HG03342 (cell line): Measurements from ENCODE around the gene NDUFA6.
A peak's percentile ranks its signal among the peaks of the same experiment; 100 is the strongest.
"Not testable (repeated sequence)": the region's sequence is repeated elsewhere in the genome, so short reads cannot be mapped to it uniquely, and the experiment has no call there.

Experiments used
- ATAC-seq: cut with Tn5 transposase; IDR thresholded peaks from one replicate; pipeline ENCODE4 v1.9.1; 2021; ENCODE audit warnings: mild to moderate bottlenecking, moderate library complexity; ENCODE audit not compliant: unreplicated experiment

The NDUFA6 gene

GRCh38 chr22:42090596-42091454 is at the start of gene NDUFA6:
TSS of gene NDUFA6 (minus strand) at chr22:42090772. CDS start at chr22:42090744, 28 bp downstream.
- peak; percentile 91 for ATAC-seq

- ATAC-seq: not testable (repeated sequence)
These were observed 49.6 kb upstream of the NDUFA6 start for GRCh38 chr22:42140153-42140552.

DNA sequence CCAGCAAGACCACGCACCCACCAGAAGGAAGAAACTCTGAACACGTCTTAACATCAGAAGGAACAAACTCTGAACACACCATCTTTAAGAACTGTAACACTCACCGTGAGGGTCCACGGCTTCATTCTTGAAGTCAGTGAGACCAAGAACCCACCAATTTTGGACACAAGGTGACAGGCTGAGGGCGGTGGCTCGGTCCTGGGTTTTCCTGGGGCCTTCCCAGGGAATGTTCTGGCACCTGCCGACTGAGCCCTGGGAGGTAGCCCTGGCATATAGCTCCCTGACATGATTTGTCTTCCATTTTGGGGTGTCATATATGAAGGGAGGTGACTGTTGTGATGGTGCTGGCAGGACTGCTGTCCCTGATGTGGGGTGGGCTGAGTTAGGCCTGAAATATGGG is 48.9 kb upstream of the NDUFA6 start:
- ATAC-seq: not testable (repeated sequence)

DNA sequence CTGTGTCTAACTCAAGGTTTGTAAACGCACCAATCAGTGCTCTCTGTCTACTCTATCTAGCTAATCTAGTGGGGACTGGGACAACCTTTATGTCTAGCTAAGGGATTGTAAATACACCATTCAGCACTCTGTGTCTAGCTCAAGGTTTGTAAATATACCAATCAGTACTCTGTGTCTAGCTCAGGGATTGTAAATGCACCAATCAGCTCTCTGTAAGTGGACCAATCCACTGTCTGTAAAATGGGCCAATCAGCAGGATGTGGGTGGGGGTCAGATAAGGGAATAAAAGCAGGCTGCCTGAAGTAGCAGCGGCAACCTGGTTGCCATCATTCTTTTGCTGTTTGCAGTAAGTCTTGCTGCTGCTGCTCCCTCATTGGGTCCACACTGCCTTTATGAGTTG is 48.4 kb upstream of the NDUFA6 start:
- no peak for ATAC-seq

GRCh38 chr22:42138122-42138770 is 47.7 kb upstream of the NDUFA6 start:
- ATAC-seq: no peak

GRCh38 chr22:42135688-42136087 is 45.1 kb upstream of the NDUFA6 start:
- ATAC-seq: not testable (repeated sequence)

DNA sequence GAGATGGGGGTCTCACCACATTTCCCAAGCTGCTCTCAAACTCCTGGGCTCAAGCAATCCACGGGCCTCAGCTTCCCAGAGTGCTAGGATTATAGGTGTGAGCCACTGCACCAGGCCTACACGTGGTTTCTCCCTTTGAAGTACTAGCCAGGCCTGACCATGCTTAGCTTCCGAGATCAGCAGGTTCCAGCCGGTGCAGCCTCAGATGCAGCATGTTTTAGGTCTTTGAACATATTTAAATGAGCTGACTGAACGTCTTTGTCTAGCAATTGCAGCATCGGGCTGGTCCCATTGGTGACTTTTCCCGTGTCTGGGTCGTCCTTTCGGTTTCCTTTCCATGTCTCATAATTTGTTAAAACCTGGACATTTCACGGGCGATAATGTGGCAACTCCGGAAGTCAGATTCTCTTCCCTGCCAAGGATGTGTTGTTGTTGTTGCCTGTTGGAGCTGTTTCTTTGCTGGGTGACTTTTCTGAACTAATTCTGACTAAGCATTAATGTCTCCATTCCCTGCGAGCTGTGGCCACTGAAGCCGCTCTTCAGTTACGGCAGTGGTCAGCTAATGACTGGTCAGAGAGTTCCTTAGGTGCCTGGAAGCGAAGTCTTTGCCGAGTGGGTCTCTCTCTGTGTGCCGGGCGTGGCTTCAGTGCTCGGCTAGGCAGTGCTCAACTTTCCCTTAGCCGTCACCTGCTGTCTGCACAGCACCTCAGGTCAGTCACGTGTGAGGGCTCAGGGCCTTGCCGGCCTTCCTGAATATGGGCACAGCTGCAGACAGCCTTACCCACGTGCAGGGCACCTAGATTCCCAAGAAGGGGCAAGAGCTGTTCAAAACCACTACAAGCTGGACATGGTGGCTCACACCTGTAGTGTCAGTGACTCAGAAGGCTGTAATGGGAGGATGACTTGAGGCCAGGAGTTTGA is 43.8 kb upstream of the NDUFA6 start:
- ATAC-seq: no peak

- ATAC-seq: no peak
These were observed 41.9 kb upstream of the NDUFA6 start for GRCh38 chr22:42132457-42132856.

GRCh38 chr22:42131562-42131961 is 41.0 kb upstream of the NDUFA6 start:
- ATAC-seq: no peak

GRCh38 chr22:42130639-42131431 is 40.3 kb upstream of the NDUFA6 start, which contains the start of gene CYP2D6:
TSS of gene CYP2D6 (minus strand) at chr22:42130810. CDS start at chr22:42130791, 19 bp downstream.
- ATAC-seq: not testable (repeated sequence)

- ATAC-seq: not testable (repeated sequence)
These were observed 39.6 kb upstream of the NDUFA6 start for GRCh38 chr22:42130182-42130581.

DNA sequence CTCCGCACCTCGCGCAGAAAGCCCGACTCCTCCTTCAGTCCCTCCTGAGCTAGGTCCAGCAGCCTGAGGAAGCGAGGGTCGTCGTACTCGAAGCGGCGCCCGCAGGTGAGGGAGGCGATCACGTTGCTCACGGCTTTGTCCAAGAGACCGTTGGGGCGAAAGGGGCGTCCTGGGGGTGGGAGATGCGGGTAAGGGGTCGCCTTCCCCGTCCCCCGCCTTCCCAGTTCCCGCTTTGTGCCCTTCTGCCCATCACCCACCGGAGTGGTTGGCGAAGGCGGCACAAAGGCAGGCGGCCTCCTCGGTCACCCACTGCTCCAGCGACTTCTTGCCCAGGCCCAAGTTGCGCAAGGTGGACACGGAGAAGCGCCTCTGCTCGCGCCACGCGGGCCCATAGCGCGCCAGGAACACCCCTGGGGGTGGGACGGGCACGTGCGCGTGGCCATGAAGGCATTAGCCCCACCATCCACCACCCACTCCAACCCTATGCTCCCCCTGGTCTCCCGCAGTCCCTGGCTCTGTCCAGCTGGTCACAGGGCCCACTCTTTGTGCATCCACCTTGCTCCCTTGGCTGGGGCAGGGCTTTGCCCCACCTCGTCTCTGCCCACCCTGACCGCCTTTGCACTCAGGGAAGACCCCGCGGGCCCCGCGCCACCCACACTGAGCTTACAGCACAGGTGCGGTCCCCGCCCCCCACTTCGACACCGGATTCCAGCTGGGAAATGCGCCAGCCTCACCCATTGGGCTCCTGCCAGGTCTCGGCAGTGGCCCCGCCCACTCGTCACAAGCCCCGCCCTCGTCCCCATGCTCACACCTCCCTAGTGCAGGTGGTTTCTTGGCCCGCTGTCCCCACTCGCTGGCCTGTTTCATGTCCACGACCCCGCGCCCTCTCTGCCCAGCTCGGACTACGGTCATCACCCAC is 38.5 kb upstream of the NDUFA6 start:
- ATAC-seq: not testable (repeated sequence)

- not testable (repeated sequence) for ATAC-seq
These were observed 37.4 kb upstream of the NDUFA6 start for GRCh38 chr22:42128007-42128406.

DNA sequence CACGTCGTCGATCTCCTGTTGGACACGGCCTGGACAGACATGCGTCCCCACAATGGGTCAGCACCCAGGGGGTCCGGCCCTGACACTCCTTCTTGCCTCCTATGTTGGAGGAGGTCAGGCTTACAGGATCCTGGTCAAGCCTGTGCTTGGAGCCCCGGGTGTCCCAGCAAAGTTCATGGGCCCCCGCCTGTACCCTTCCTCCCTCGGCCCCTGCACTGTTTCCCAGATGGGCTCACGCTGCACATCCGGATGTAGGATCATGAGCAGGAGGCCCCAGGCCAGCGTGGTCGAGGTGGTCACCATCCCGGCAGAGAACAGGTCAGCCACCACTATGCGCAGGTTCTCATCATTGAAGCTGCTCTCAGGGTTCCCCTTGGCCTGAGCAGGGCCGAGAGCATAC is 37.0 kb upstream of the NDUFA6 start:
- no peak for ATAC-seq

DNA sequence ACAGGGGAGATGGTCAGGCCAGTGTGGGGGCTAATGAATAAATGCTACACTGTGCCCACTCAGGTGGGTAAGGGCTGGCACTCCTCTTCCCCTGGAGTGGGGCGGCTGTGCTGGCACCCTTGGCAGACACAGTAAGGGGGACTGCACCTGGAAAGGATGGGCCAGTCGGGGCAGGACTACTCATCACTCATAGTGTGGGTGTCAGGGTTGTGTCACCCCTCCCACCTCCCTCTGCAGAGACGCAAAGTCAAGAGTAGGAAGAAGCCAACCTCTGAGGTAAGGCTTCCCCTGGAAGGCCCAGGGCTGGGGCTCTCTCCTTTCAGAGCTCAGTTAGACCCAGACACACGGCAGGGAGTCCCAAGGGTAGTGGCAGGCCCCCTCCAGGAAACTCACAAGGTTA is 33.0 kb upstream of the NDUFA6 start:
- not testable (repeated sequence) for ATAC-seq

GRCh38 chr22:42120231-42121021 is 29.9 kb upstream of the NDUFA6 start:
- ATAC-seq: not testable (repeated sequence)

GRCh38 chr22:42116848-42117424 is 26.4 kb upstream of the NDUFA6 start:
- no peak for ATAC-seq

DNA sequence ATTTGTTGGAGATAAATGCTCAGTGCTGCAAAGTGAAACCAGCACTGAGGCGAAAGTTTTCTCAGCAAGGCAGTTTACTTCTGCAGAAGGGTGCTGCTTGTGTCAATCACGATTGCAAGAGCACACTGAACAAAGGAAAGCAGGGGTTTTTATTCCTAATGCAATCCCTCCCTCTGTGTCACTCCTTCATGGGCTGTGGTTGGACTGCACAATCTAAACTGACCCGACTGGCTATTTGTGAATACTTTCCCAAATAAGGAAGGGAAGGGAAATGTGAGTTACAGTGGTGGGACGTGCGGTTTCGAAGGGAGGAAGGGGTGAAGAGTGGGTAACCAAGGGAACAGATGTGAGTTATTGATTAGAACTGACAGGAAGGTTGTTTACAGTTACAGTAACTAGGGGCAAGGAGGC is 24.9 kb upstream of the NDUFA6 start:
- not testable (repeated sequence) for ATAC-seq
